Right lobe of liver (tissue), 4 donors: Measurements from ENCODE around the gene CCL25.

Experiments
- CTCF ChIP-seq, 4 donors: fragments of 200-600 bp in 3 of 4; fragments of 450-650 bp in 1 of 4; IDR thresholded peaks; one replicate each; pipeline versions ENCODE4 v1.5.1 to v1.8.0; 2016 to 2022; ENCODE audit warnings: antibody characterized with exemption in 4 of 4, mild to moderate bottlenecking in 2 of 4
- POLR2A ChIP-seq: fragments of 450-650 bp; IDR thresholded peaks from one replicate; pipeline ENCODE4 v1.6.1; 2017; ENCODE audit warnings: antibody characterized with exemption, mild to moderate bottlenecking
- donor health status: DM: no; HTN: no; CAD: no.
- donor health status: DM: no; HTN: no; CAD: no.
- donor health status: DM: no; HTN: yes; CAD: no.

GRCh38 chr19:8096071-8096470 lies 43.5 kb downstream of the CCL25 start:
- no peak for TF ChIP-seq CTCF (IDR thresholded peaks at IDR 0.05)
- TF ChIP-seq POLR2A: no peak
